Caki2 (cell line): Measurements from ENCODE around the gene CNR2. TPM values are rescaled to one million over a fixed set of nuclear protein-coding genes. Genes with fewer than 3 reads are reported as not detected.
"Not testable (repeated sequence)": the region's sequence is repeated elsewhere in the genome, so short reads cannot be mapped to it uniquely, and the experiment has no call there.

Source experiments
- DNase-seq: peaks from one replicate; pipeline ENCODE4 v3.0.0-alpha.2; 2015; ENCODE audit warnings: low read depth
- in situ Hi-C: cut with HindIII; loops from 2 replicates; pipeline ENCODE4 v1.10.0; 2016; ENCODE audit warnings: low sequenced_read_pairs, low pct_unique_long_range_greater_than_20kb, mixed read lengths
- total RNA-seq: library from RNA; depleted of rRNA; stranded (reverse); fragments of >200 nt; shearing (Covaris generic); gene quantifications from 2 replicates; pipeline ENCODE4 v1.2.3, GENCODE V29; 2014; ENCODE audit warnings: low replicate concordance

Gene CNR2
- total RNA-seq, 1 experiment from 2014 or later: 0.03 TPM

GRCh38 chr1:23853124-23853523 is 60.0 kb downstream of the CNR2 start:
- in situ Hi-C loops, DNase-seq: not testable (repeated sequence)

GRCh38 chr1:23851406-23851805 is 61.8 kb downstream of the CNR2 start:
- in situ Hi-C loops, DNase-seq: not testable (repeated sequence)

GRCh38 chr1:23848673-23849616 is 64.2 kb downstream of the CNR2 start:
- in situ Hi-C loops: no loop called here
- no peak for DNase-seq

- in situ Hi-C loops, DNase-seq: not testable (repeated sequence)
Measured at GRCh38 chr1:23847482-23848095, 65.6 kb downstream of the CNR2 start.

GRCh38 chr1:23845163-23845562 is 68.0 kb downstream of the CNR2 start:
- in situ Hi-C loops: no loop called here
- DNase-seq: no peak

GRCh38 chr1:23843644-23844043 is 69.5 kb downstream of the CNR2 start:
- no peak for DNase-seq
- in situ Hi-C loops: no loop called here

- in situ Hi-C loops: no loop called here
- peak; percentile 39 for DNase-seq
Measured at GRCh38 chr1:23838401-23838866, 74.7 kb downstream of the CNR2 start.

- in situ Hi-C loops: no loop called here
Measured at GRCh38 chr1:23837908-23838307, 75.3 kb downstream of the CNR2 start.

GRCh38 chr1:23836037-23836436 is 77.1 kb downstream of the CNR2 start:
- DNase-seq: no peak
- in situ Hi-C loops: no loop called here

More at GRCh38 chr1:23837908-23838307, 75.3 kb downstream of the CNR2 start:
- DNase-seq: no peak

- in situ Hi-C loops, DNase-seq: not testable (repeated sequence)
Measured at GRCh38 chr1:23834156-23834555, 79.0 kb downstream of the CNR2 start.

- DNase-seq: no peak
- in situ Hi-C loops: no loop called here
Measured at GRCh38 chr1:23827717-23828116, 85.4 kb downstream of the CNR2 start.

GRCh38 chr1:23826590-23826989 is 86.6 kb downstream of the CNR2 start:
- in situ Hi-C loops, DNase-seq: not testable (repeated sequence)

GRCh38 chr1:23825762-23826522 is 87.2 kb downstream of the CNR2 start:
- DNase-seq: no peak
- in situ Hi-C loops: no loop called here

GRCh38 chr1:23825076-23825761 is 87.9 kb downstream of the CNR2 start, which contains the start of gene HMGCL:
TSS of gene HMGCL (minus strand) at chr1:23825429. CDS start at chr1:23825415, 14 bp downstream.
- peak; percentile 71 for DNase-seq
- in situ Hi-C loops: no loop called here

GRCh38 chr1:23824711-23825075 is 88.5 kb downstream of the CNR2 start:
- in situ Hi-C loops: no loop called here
- DNase-seq: no peak

GRCh38 chr1:23823767-23824166 is 89.4 kb downstream of the CNR2 start:
- in situ Hi-C loops: no loop called here
- DNase-seq: no peak
